ENCODE data around the gene ZNF784. TPM values are rescaled to one million over a fixed set of nuclear protein-coding genes. Genes with fewer than 3 reads are reported as not detected.

Gene ZNF784
- total and polyA plus RNA-seq, 2 of the 8 experiments (the other 6 are each of a cell fraction or from before 2014, with no cell fraction given), result 6.5 to 8.0 TPM

GRCh38 chr19:55654868-55655647 lies 30.7 kb upstream of the ZNF784 start, which contains the start of gene U2AF2 (continued):
- no peak for TF ChIP-seq HDAC6 (IDR thresholded peaks at IDR 0.05; ENCODE audit: low read depth, low read length)
- TF ChIP-seq EP300 (IDR thresholded peaks at IDR 0.05; ENCODE audit: borderline replicate concordance in 1 of 2, low read depth in 2 of 2, low read length in 2 of 2), result no peak
- TF ChIP-seq SP1 (IDR thresholded peaks at IDR 0.05; ENCODE audit: low read depth, low read length), result no peak
- peak; percentile 95 for TF ChIP-seq YY1 (IDR thresholded peaks at IDR 0.05; ENCODE audit: low read depth, low read length)
- no peak for TF ChIP-seq JUND (IDR thresholded peaks at IDR 0.05; ENCODE audit: low read length)
- TF ChIP-seq ATF2 (IDR thresholded peaks at IDR 0.05; ENCODE audit: low read length), result no peak
- TF ChIP-seq CREB1 (IDR thresholded peaks at IDR 0.05), result peak; percentile 60; the same call in 1 of the 2 replicates
- TF ChIP-seq TAF7 (optimal IDR thresholded peaks at IDR 0.05; ENCODE audit: borderline replicate concordance, low read depth, low read length), result no peak
- TF ChIP-seq KDM4A (IDR thresholded peaks at IDR 0.05; ENCODE audit: low read depth, low read length, severe bottlenecking), result peak; percentile 5
- peak; percentile 45 to 80; a peak in 2 of 4 replicates for TF ChIP-seq SIN3A (conservative IDR thresholded peaks at IDR 0.05 in 1 of 2, IDR thresholded peaks at IDR 0.05 in 1 of 2; ENCODE audit: low read depth in 1 of 2, low read length in 2 of 2)
- peak; percentile 87 for TF ChIP-seq MAX (IDR thresholded peaks at IDR 0.05)
- peak; percentile 65 for TF ChIP-seq NRF1 (IDR thresholded peaks at IDR 0.05; ENCODE audit: low read depth, low read length)
- TF ChIP-seq POLR2A (IDR thresholded peaks at IDR 0.05; ENCODE audit: control extremely low read depth in 1 of 2, low read depth in 2 of 2, low read length in 2 of 2), result peak; percentile 66 to 89
- 0 out of 2 replicates have a peak, but pooled peaks have one; percentile 37 for TF ChIP-seq RBBP5 (IDR thresholded peaks at IDR 0.05; ENCODE audit: borderline replicate concordance, low read depth, low read length)
- no peak; the same call in 1 of the 2 replicates for TF ChIP-seq CHD1 (IDR thresholded peaks at IDR 0.05; ENCODE audit: low read depth, low read length)
- TF ChIP-seq PHF8 (conservative IDR thresholded peaks at IDR 0.05; ENCODE audit: low read depth, low read length), result peak; percentile 89
- no peak for TF ChIP-seq SRF (IDR thresholded peaks at IDR 0.05; ENCODE audit: low read depth, low read length)
- peak; percentile 87 for TF ChIP-seq ASH2L (IDR thresholded peaks at IDR 0.05; ENCODE audit: low read length)
- peak; percentile 68 for TF ChIP-seq TBP (IDR thresholded peaks at IDR 0.05; ENCODE audit: low read depth, low read length)
- TF ChIP-seq POLR2AphosphoS5 (IDR thresholded peaks at IDR 0.05; ENCODE audit: low read depth, low read length), result peak; percentile 93
- peak; percentile 84; the same call in 1 of the 2 replicates for TF ChIP-seq GABPA (IDR thresholded peaks at IDR 0.05; ENCODE audit: borderline replicate concordance, insufficient read depth, low read length)
